GM19455 (cell line): ENCODE data around the gene CYP4F2.
"Not testable (repeated sequence)": the region's sequence is repeated elsewhere in the genome, so short reads cannot be mapped to it uniquely, and the experiment has no call there.

Source experiments
- ATAC-seq: cut with Tn5 transposase; IDR thresholded peaks from one replicate; pipeline ENCODE4 v1.9.1; 2021; ENCODE audit not compliant: unreplicated experiment

CYP4F2 gene

DNA sequence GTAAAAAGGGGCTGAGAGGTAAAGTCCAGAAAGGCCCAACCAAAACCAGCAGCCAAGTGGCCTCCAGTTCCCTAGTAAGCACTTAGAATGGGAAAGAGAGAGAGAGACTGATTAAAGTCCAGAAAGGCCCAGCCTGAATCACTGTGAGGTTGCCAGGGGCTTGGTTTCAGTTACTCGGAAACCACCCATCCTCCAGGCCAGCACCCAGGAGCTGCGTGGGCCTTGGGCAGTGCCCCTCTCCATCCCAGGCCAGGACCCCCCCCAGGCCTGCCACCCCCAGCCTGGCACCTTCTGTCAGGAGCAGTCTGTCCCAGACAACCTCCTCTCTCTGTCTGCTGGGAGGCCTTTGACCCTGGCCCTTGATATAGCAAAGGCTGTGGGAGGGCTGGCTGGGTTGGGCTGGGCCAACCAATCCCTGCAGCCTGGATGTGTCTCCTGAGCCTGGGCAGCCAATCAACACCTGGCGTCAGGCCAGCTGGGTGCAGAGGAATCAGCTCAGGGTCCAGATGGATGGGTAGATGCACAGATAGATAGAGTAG, at the start of gene CYP4F2:
Gene CYP4F2 (minus strand): TSS at position 337 of the 539 bp plus-strand sequence. CDS start 463 bp downstream, outside the sequence.
- ATAC-seq: no peak

DNA sequence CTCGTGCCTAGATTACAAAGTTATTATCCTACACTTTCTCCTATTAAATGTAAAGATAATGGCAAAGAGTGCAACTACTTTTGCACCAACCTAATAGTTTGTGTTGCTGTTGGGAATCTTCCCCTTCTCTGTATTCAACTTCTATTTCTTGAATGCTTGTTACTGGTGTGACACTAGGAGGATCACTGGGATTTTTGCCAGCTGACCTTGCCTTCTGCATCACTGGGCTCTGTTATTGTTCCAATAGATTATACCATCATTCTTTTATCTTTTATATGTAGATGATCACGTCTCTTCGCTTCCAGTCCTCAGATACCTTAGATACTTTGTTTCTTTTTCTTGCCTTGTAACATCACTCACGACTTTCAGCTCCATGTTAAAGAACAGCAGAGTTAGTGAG, 47.4 kb upstream of the CYP4F2 start:
- no peak for ATAC-seq

DNA sequence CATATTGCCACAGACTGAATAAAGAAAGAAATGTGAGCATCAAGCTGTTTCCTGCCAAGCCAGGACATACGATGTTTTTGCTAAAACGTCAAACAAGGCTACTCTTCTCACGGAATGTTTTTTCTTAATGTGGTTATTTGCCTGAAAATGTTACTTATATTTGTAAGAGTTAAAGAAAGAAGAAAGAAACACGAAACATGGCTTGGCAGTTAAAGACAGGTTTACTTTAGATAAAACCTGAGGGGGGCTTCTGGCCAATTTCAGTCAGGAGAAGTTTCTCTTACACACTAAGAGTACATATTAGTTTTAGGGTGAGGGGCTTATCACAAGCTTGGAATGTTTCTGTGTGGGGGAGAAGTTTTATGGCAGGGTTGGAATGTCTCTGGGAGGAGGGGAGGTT, 46.5 kb upstream of the CYP4F2 start:
- no peak for ATAC-seq

GRCh38 chr19:15937771-15938170, 39.9 kb upstream of the CYP4F2 start:
- ATAC-seq: no peak

DNA sequence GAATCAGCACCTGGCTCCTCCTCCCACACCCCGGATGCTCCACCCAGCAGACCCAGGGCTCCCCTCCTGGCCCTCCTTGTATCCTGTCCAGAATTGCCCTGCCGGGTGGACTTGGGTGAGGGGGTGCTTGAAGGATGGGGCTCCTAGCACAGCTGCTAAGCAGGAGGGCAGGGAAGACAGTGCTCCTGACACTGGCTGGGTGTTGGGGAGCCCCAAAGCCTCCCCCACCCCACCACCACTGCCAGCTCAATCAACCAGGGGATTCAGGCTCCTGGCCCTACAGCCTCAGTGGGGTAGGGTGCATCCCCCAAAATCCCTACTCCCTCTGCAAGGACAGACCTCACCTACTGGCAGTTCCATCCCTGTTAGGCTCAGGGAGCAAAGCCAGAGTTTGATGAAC, 39.1 kb upstream of the CYP4F2 start:
- ATAC-seq: no peak

GRCh38 chr19:15936173-15936572, 38.3 kb upstream of the CYP4F2 start:
- no peak for ATAC-seq

GRCh38 chr19:15935167-15935702, 37.4 kb upstream of the CYP4F2 start:
- no peak for ATAC-seq

DNA sequence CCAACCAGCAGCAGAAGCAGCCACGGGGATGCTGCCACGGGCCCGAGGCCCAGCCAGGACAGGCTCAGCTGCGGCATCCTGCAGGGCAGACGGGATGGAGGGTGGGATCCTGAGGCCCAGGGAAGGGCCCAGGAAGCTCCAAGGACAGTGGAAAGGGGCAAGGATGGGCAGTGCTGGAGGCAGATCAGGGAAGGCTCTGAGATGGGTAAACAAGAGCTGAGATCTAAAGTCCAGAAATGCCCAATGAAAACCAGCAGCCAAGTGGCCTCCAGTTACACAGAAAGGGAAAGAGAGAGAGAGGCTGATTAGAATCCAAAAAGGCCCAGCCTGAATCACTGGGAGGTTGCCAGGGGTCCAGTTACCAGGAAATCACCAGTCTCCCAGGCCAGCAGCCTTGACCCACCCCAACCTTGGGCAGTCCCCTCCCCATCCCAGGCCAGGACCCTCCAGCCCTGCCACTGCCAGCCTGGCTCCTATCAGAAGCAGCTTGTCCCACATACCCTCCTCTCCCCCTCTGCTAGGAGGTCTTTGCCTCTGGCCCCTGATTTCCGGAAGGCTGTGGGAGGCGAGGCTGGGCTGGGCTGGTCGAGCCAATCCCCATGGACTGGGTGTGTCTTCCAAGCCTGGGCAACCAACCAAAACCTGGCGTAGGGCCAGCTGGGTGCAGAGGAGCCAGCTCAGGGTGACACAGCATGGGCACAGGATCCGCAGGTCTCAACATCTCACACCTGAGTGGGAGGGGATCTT, 36.6 kb upstream of the CYP4F2 start, which contains the start of gene CYP4F11:
Gene CYP4F11 (minus strand): TSS at position 198 of the 747 bp plus-strand sequence. CDS start 121 bp downstream, at position 77.
- ATAC-seq: no peak

- not testable (repeated sequence) for ATAC-seq
Observed at GRCh38 chr19:15933761-15934331, 36.0 kb upstream of the CYP4F2 start.

- no peak for ATAC-seq
Observed at GRCh38 chr19:15928321-15928720, 30.4 kb upstream of the CYP4F2 start.

- no peak for ATAC-seq
Observed at GRCh38 chr19:15926484-15926883, 28.6 kb upstream of the CYP4F2 start.

DNA sequence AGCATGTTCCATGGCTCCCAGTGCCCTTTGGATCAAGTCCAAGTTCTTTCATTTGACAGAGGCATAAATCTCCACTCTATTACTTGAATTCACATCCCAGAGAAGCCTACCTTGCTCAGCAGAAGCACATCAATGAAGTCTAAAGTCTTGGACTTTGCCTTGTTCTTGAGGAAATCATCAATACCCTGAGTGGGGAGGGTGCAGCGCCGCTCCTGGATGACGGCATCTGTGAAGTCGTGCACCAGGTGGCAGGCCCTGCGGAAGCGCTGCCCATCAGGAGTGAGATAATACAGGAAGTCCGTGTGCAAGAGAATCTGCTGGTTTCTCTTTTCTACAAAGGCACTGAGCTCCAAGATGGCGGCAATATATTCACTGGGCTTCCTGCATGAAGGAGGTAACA, 25.8 kb upstream of the CYP4F2 start:
- no peak for ATAC-seq

DNA sequence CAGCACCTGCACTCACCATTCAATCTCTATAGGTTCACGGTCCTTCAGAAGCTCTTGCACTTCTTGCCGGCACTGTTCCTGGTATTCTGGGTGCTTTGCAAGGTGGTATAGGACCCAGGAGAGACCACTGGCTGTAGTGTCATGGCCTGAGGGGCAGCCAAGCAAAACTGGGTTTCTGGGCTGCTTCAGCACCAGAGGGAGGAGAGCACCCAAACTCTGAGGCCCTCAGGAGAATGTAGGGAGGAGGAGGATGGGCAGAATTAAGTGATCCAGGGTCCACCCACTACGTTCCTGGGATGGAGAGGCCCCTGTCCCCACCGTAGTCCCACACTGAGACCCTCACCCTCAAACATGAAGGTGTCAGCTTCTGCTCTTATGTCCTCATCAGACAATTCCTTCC, 24.1 kb upstream of the CYP4F2 start:
- no peak for ATAC-seq

- ATAC-seq: no peak
Observed at GRCh38 chr19:15919243-15919642, 21.4 kb upstream of the CYP4F2 start.

- no peak for ATAC-seq
Observed at GRCh38 chr19:15915109-15915508, 17.2 kb upstream of the CYP4F2 start.

GRCh38 chr19:15913830-15914229, 16.0 kb upstream of the CYP4F2 start:
- no peak for ATAC-seq

- no peak for ATAC-seq
Observed at GRCh38 chr19:15913384-15913783, 15.5 kb upstream of the CYP4F2 start.

DNA sequence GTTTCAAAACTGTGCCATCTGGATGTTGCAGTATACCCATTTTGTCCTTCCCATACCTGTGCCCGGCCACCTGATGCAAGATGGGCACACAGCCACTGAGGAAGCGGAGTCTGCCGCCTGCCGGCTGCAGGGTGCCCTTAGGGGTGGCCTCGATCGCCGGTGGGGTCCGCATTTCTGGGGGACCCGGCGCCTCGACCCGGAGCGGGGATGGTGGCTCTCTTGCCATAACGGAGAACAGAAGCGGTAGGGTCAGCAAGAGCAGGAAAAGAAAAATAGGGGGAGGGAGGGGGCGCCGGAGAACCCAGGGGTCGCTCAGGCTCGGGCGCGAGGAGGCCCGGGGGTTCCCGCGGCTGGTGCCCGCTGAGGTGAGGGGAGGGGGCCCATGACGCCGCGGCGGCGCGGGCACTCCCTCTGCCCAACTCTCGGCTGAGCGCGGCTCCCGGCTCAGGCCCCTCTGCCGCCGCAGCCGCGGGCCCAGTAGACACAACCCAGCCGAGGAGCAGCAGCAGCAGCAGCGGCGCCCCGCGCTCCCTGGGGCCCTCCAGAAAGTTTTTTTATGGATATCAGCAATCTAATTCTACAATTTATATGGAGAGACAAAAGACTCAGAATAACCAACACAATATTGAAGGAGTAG, 13.8 kb upstream of the CYP4F2 start:
- no peak for ATAC-seq

DNA sequence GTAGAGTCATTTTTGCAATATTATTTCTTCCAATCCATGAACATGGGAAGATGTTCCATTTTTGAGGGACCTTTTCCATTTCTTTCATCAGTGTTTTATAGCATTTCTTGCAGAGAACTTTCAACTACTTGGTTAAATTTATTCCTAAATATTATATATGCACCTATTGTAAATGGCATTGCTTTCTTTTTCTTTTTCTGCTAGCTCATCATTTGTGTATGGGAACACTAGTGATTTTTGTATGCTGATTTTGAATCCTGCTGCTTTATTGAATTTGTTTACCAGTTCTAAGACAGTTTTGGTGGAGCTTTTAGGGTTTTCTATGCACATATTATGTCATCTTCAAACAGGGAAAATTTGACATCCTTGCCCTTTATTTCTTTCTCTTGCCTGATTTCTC, 7.2 kb upstream of the CYP4F2 start:
- no peak for ATAC-seq

DNA sequence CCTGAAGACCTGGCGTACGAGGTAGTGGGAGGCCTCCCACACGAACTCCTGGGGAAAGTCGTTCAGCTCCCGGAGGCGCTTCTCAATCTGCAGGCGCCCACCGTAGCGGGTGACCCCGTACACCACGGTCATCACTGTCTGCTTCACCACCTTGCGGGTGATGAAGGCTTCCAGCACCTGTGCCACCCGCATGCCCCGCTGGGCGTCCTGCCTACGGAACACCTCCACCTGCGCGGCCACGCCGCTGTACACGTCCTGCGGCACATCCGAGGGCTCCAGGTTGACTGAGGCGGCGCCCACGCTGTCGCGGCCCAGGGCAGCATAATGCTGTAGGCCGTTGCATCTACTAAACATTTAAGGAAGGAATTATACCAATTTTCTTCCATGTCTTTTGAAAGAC, 5.0 kb upstream of the CYP4F2 start:
- ATAC-seq: not testable (repeated sequence)

DNA sequence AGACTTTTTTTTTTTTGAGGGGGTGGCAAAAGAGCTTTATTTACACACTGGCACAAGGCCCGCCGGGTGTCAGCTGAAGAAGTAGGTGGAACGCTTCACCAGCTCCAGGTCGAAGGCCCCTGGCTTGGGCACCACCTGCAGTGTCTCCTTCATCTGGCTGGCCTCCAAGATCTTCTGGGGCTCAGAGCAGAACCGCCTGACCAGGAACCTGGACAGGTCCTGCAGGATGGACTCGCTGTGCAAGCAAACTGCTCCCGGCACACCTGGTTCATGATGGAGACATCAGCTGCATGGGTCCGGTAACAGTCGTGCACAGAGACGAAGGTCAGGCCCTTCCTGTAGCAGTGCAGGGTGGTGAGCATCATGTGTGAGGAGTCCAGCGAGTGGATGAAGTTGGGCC, 4.4 kb upstream of the CYP4F2 start:
- no peak for ATAC-seq

- ATAC-seq: no peak
Observed at GRCh38 chr19:15900504-15900903, 2.6 kb upstream of the CYP4F2 start.
